ENCODE results near the gene CDK5. TPM values are rescaled to one million over a fixed set of nuclear protein-coding genes. Genes with fewer than 3 reads are reported as not detected.

Gene CDK5
- total RNA-seq, 1 experiment from 2014 or later, result 19.8 TPM

DNA sequence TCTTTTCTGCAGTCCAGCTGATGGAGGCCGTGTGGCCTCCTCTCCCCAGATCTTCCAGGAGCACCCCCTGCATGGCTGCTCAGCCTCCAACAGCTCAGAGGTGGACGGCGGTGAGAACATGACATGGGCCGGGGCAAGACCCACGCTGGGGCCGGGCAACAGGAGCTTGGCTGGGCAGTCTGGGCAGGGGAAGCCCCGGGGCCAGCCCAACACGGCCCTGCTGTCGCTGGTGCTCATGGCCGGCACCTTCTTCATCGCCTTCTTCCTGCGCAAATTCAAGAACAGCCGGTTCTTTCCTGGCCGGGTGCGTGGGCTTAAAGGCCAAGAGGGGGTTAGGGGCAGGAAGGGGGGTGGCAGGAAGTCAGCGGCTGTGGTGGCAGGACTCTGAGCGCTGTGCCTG, 16.3 kb upstream of the CDK5 start:
- TF ChIP-seq ELF1 (IDR thresholded peaks at IDR 0.05; ENCODE audit: borderline replicate concordance, low read depth), result no peak
- TF ChIP-seq SP1 (IDR thresholded peaks at IDR 0.05; ENCODE audit: low read depth), result no peak
- no peak for TF ChIP-seq POLR2A (IDR thresholded peaks at IDR 0.05; ENCODE audit: borderline replicate concordance, extremely low read depth, insufficient read depth, insufficient read length)
- no peak for TF ChIP-seq ZNF274 (IDR thresholded peaks at IDR 0.05; ENCODE audit: low read depth, low read length)
- TF ChIP-seq JUND (IDR thresholded peaks at IDR 0.05), result no peak
- no peak for TF ChIP-seq CEBPB (IDR thresholded peaks at IDR 0.05; ENCODE audit: low read depth)
- POLR2A ChIA-PET, result no interaction called here
- H4K20me1 ChIP-seq (ENCODE audit: insufficient read depth), result no peaks in the 10 kb centered on the region
- no peak overlapping the region for H3K4me2 ChIP-seq (ENCODE audit: low read length)
- no peak for ATAC-seq
- no TSS peak for BruUV-seq (replicated peaks)
- no peak overlapping the region for H3K4me3 ChIP-seq (replicated peaks in 1 of 2; ENCODE audit: low read depth in 1 of 2, low read length in 2 of 2)
- no peaks in the 10 kb centered on the region for H3K27me3 ChIP-seq (ENCODE audit: insufficient read depth, low read length)
- H3K27ac ChIP-seq (ENCODE audit: low read depth, low read length), result no peak overlapping the region; the same call in 1 of the 2 replicates
- peaks cover 41 to 47% of the 10 kb centered on the region in 2 experiments; a peak in 3 of 4 replicates for H3K36me3 ChIP-seq (ENCODE audit: control insufficient read depth in 1 of 2, insufficient read depth in 2 of 2, low read length in 2 of 2)
- CTCF ChIA-PET, result no interaction called here
- H2AFZ ChIP-seq (ENCODE audit: low read depth, low read length, poor library complexity, severe bottlenecking), result no peak overlapping the region
- H3K9ac ChIP-seq (ENCODE audit: low read length), result no peak overlapping the region
- no peaks in the 10 kb centered on the region for H3K9me3 ChIP-seq (ENCODE audit: control insufficient read depth in 1 of 2, insufficient read depth in 1 of 2, low read depth in 1 of 2, low read length in 2 of 2)
- no peaks in the 10 kb centered on the region for H3K9me2 ChIP-seq (ENCODE audit: insufficient read depth)
- H3K79me2 ChIP-seq (ENCODE audit: insufficient read depth, low read length), result peaks cover 13% of the 10 kb centered on the region; the same call in 1 of the 2 replicates
- intact Hi-C loops (cut with micrococcal nuclease), result no loop called here
- RAD21 ChIA-PET (ENCODE audit: low non-redundant PET in 1 of 2, low total read pairs in 2 of 2, uncharacterized antibody in 2 of 2, unreplicated experiment in 2 of 2), result no interaction called here
- DNase-seq (ENCODE audit: low read depth, low spot score), result no peak
- peaks cover 2 to 18% of the 10 kb centered on the region in 2 experiments; a peak in 3 of 4 replicates for H3K4me1 ChIP-seq (ENCODE audit: control insufficient read depth in 1 of 2, insufficient read depth in 2 of 2, low read length in 2 of 2)

- ATAC-seq (no peak), DNase-seq (ENCODE audit: low read depth, low spot score) (no peak)
- Histone ChIP-seq H3K9me3 (ENCODE audit: control insufficient read depth in 1 of 2, insufficient read depth in 1 of 2, low read depth in 1 of 2, low read length in 2 of 2) (no peaks in the 10 kb centered on the region), H3K36me3 (ENCODE audit: control insufficient read depth in 1 of 2, insufficient read depth in 2 of 2, low read length in 2 of 2) (peaks cover 56% of the 10 kb centered on the region in 2 experiments; a peak in 3 of 4 replicates), H3K27ac (ENCODE audit: low read depth, low read length) (no peak overlapping the region), H3K27me3 (ENCODE audit: insufficient read depth, low read length) (no peaks in the 10 kb centered on the region), H4K20me1 (ENCODE audit: insufficient read depth) (no peaks in the 10 kb centered on the region), H3K79me2 (ENCODE audit: insufficient read depth, low read length) (peaks cover 21% of the 10 kb centered on the region; the same call in 1 of the 2 replicates), H3K4me1 (ENCODE audit: control insufficient read depth in 1 of 2, insufficient read depth in 2 of 2, low read length in 2 of 2) (peaks cover 0 to 4% of the 10 kb centered on the region in 2 experiments; a peak in 1 of 4 replicates), H2AFZ (ENCODE audit: low read depth, low read length, poor library complexity, severe bottlenecking) (no peak overlapping the region), H3K9me2 (ENCODE audit: insufficient read depth) (no peaks in the 10 kb centered on the region), H3K4me2 (ENCODE audit: low read length) (no peak overlapping the region), H3K4me3 (replicated peaks in 1 of 2; ENCODE audit: low read depth in 1 of 2, low read length in 2 of 2) (no peak overlapping the region), H3K9ac (ENCODE audit: low read length) (no peak overlapping the region)
- BruUV-seq (replicated peaks), result no TSS peak
- intact Hi-C loops (cut with micrococcal nuclease), result no loop called here
- ChIA-PET CTCF (no interaction called here), POLR2A (interaction anchor here (0.9 kb wide), 1 partner anchor 8 kb away, joined by 3 read pairs; no protein-coding TSS in a partner anchor), RAD21 (ENCODE audit: low non-redundant PET in 1 of 2, low total read pairs in 2 of 2, uncharacterized antibody in 2 of 2, unreplicated experiment in 2 of 2) (no interaction called here)
- TF ChIP-seq CBX3 (IDR thresholded peaks at IDR 0.05; ENCODE audit: low read depth), result no peak
- TF ChIP-seq SRF (IDR thresholded peaks at IDR 0.05; ENCODE audit: low read depth), result no peak
- TF ChIP-seq ATF3 (IDR thresholded peaks at IDR 0.05), result no peak
- TF ChIP-seq JUND (IDR thresholded peaks at IDR 0.05), result no peak
- TF ChIP-seq FOSL1 (IDR thresholded peaks at IDR 0.05; ENCODE audit: low read depth), result no peak
- TF ChIP-seq MAX (IDR thresholded peaks at IDR 0.05), result no peak
- no peak for TF ChIP-seq EGR1 (IDR thresholded peaks at IDR 0.05; ENCODE audit: low read depth)
- no peak for TF ChIP-seq ZNF274 (IDR thresholded peaks at IDR 0.05; ENCODE audit: low read depth, low read length)
- TF ChIP-seq POLR2A (IDR thresholded peaks at IDR 0.05; ENCODE audit: borderline replicate concordance, extremely low read depth, insufficient read depth, insufficient read length), result no peak
- no peak for TF ChIP-seq CEBPB (IDR thresholded peaks at IDR 0.05; ENCODE audit: low read depth)
- no peak for TF ChIP-seq YY1 (IDR thresholded peaks at IDR 0.05; ENCODE audit: extremely low read depth, insufficient replicate concordance, low read depth, low read length)
- no peak for TF ChIP-seq ZBTB33 (IDR thresholded peaks at IDR 0.05; ENCODE audit: extremely low read depth, insufficient replicate concordance, low read length)
- TF ChIP-seq, protein P1, sequence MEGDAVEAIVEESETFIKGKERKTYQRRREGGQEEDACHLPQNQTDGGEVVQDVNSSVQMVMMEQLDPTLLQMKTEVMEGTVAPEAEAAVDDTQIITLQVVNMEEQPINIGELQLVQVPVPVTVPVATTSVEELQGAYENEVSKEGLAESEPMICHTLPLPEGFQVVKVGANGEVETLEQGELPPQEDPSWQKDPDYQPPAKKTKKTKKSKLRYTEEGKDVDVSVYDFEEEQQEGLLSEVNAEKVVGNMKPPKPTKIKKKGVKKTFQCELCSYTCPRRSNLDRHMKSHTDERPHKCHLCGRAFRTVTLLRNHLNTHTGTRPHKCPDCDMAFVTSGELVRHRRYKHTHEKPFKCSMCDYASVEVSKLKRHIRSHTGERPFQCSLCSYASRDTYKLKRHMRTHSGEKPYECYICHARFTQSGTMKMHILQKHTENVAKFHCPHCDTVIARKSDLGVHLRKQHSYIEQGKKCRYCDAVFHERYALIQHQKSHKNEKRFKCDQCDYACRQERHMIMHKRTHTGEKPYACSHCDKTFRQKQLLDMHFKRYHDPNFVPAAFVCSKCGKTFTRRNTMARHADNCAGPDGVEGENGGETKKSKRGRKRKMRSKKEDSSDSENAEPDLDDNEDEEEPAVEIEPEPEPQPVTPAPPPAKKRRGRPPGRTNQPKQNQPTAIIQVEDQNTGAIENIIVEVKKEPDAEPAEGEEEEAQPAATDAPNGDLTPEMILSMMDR (IDR thresholded peaks at IDR 0.05 in 2 of 3, conservative IDR thresholded peaks at IDR 0.05 in 1 of 3; ENCODE audit: borderline replicate concordance in 1 of 3, insufficient read depth in 1 of 3, low read depth in 2 of 3, low read length in 2 of 3), result no peak
Observed at GRCh38 chr7:151071032-151071866, 13.6 kb upstream of the CDK5 start.

Measured in HCT116 (cell line).